CD14-positive monocyte (primary cell): ENCODE results near the gene MRPL23. TPM values are rescaled to one million over a fixed set of nuclear protein-coding genes. Genes with fewer than 3 reads are reported as not detected.

Experiments
- DNase-seq, 3 donors: peaks; one replicate each; pipeline ENCODE4 v3.0.0-alpha.2; 2011 to 2022
- H2AFZ ChIP-seq: 2 replicates; pipeline ENCODE4 v1.6.0; 2012; ENCODE audit warnings: mild to moderate bottlenecking, low read depth, low read length, inconsistent platforms; ENCODE audit not compliant: insufficient read depth, poor library complexity, severe bottlenecking
- H3K27ac ChIP-seq, 2 donors: 1 replicate in 1 of 2; 2 replicates in 1 of 2; pipeline ENCODE4 v1.5.1; 2012 to 2013; ENCODE audit warnings: low read length in 2 of 2, control low read depth in 1 of 2, inconsistent platforms in 1 of 2, low read depth in 1 of 2, mild to moderate bottlenecking in 1 of 2
- H3K27me3 ChIP-seq, 2 donors: one replicate each; pipeline versions ENCODE4 v1.6.0 to v1.6.1; 2011 to 2013; ENCODE audit warnings: low read length in 2 of 2; ENCODE audit not compliant: control insufficient read depth in 2 of 2, insufficient read depth in 2 of 2
- H3K36me3 ChIP-seq, 2 donors: replicated peaks in 1 of 2; 1 replicate in 1 of 2; 2 replicates in 1 of 2; pipeline versions ENCODE4 v1.5.1 to v1.6.1; 2012 to 2013; ENCODE audit warnings: low read length in 2 of 2, control low read depth in 1 of 2, inconsistent platforms in 1 of 2, mild to moderate bottlenecking in 1 of 2; ENCODE audit not compliant: insufficient read depth in 2 of 2, control insufficient read depth in 1 of 2
- H3K4me1 ChIP-seq, 2 donors: 1 replicate in 1 of 2; 2 replicates in 1 of 2; pipeline versions ENCODE4 v1.5.1 to v1.6.1; 2012 to 2013; ENCODE audit warnings: low read length in 2 of 2, control low read depth in 1 of 2, inconsistent platforms in 1 of 2, mild to moderate bottlenecking in 1 of 2, moderate library complexity in 1 of 2; ENCODE audit not compliant: insufficient read depth in 2 of 2, control insufficient read depth in 1 of 2
- H3K4me2 ChIP-seq: replicated peaks from 2 replicates; pipeline ENCODE3; 2012; ENCODE audit warnings: low read length, moderate library complexity, mild to moderate bottlenecking; ENCODE audit not compliant: poor library complexity, severe bottlenecking; ENCODE audit errors: extremely low read depth
- H3K4me3 ChIP-seq, 3 experiments: fragments of 200-600 bp in 1 of 3; sonication (generic) in 1 of 3; replicated peaks in 1 of 3; 1 replicate in 2 of 3; 2 replicates in 1 of 3; pipeline ENCODE4 v1.5.1; 2011 to 2013; ENCODE audit warnings: low read length in 3 of 3, mild to moderate bottlenecking in 3 of 3, control low read depth in 2 of 3, low read depth in 2 of 3, inconsistent platforms in 1 of 3, moderate library complexity in 1 of 3
- H3K79me2 ChIP-seq: 2 replicates; pipeline ENCODE4 v1.6.0; 2012; ENCODE audit warnings: mild to moderate bottlenecking, control low read depth, inconsistent platforms, low read length, moderate library complexity; ENCODE audit not compliant: insufficient read depth
- H3K9ac ChIP-seq: 2 replicates; pipeline ENCODE4 v1.6.0; 2017; ENCODE audit warnings: low read length, mild to moderate bottlenecking; ENCODE audit not compliant: insufficient read depth, poor library complexity, severe bottlenecking
- H3K9me3 ChIP-seq, 2 donors: replicated peaks in 1 of 2; 1 replicate in 1 of 2; 2 replicates in 1 of 2; pipeline versions ENCODE4 v1.5.1 to v1.6.1; 2012 to 2013; ENCODE audit warnings: low read length in 2 of 2, control low read depth in 1 of 2; ENCODE audit not compliant: control insufficient read depth in 1 of 2, insufficient read depth in 1 of 2
- H4K20me1 ChIP-seq: 2 replicates; pipeline ENCODE4 v1.6.0; 2012; ENCODE audit warnings: mild to moderate bottlenecking, low read length, control low read depth, moderate library complexity; ENCODE audit not compliant: insufficient read depth
- H3K27ac Mint-ChIP-seq, 7 donors: one replicate each; pipeline ENCODE4 v1.8.0; 2020; ENCODE audit warnings: mild to moderate bottlenecking in 7 of 7, mixed read lengths in 7 of 7, moderate library complexity in 6 of 7, inconsistent platforms in 2 of 7
- H3K27me3 Mint-ChIP-seq, 3 donors: one replicate each; pipeline ENCODE4 v1.8.0; 2021 to 2022; ENCODE audit warnings: low read depth in 3 of 3, mild to moderate bottlenecking in 3 of 3, mixed read lengths in 3 of 3, moderate library complexity in 3 of 3, inconsistent platforms in 1 of 3
- H3K36me3 Mint-ChIP-seq, 2 donors: one replicate each; pipeline ENCODE4 v1.8.0; 2020; ENCODE audit warnings: mixed read lengths in 2 of 2, inconsistent platforms in 1 of 2, mild to moderate bottlenecking in 1 of 2
- H3K4me1 Mint-ChIP-seq: one replicate; pipeline ENCODE4 v1.8.0; 2020; ENCODE audit warnings: mild to moderate bottlenecking, mixed read lengths
- H3K4me3 Mint-ChIP-seq, 2 donors: one replicate each; pipeline ENCODE4 v1.8.0; 2020; ENCODE audit warnings: mild to moderate bottlenecking in 2 of 2, mixed read lengths in 2 of 2, moderate library complexity in 1 of 2
- H3K9me3 Mint-ChIP-seq, 7 donors: one replicate each; pipeline ENCODE4 v1.8.0; 2020 to 2022; ENCODE audit warnings: mixed read lengths in 7 of 7, mild to moderate bottlenecking in 6 of 7, moderate library complexity in 6 of 7, inconsistent platforms in 2 of 7
- CTCF ChIP-seq: fragments of 200-600 bp; IDR thresholded peaks from one replicate; pipeline ENCODE4 v1.8.0; 2022; ENCODE audit warnings: antibody characterized with exemption, mild to moderate bottlenecking
- WGBS: methylation state at CpG from one replicate; pipeline ENCODE4 v1.1.5; 2013; ENCODE audit warnings: missing lambda C conversion rate; ENCODE audit not compliant: insufficient coverage; 5-methylcytosine and 5-hydroxymethylcytosine counted together
- intact Hi-C, 2 donors: fragments of 100-400 bp; cut with micrococcal nuclease; formaldehyde crosslinking; loops; one replicate each; pipeline versions ENCODE4 v1.15.0 to v1.15.1; 2023
- polyA plus RNA-seq, 3 donors: library from polyadenylated mRNA; depleted of rRNA in 1 of 3; unstranded in 2 of 3; stranded (reverse) in 1 of 3; fragments of 300-500 nt in 2 of 3; fragments of >200 nt in 1 of 3; fragmentation: Illumina TruSeq in 2 of 3; gene quantifications; 1 replicate in 2 of 3; 2 replicates in 1 of 3; pipeline ENCODE4 v1.2.3, GENCODE V29; 2012 to 2021

Gene MRPL23
- polyA plus RNA-seq, 3 donors = 19.3 to 109 (median 51.1) TPM

- no peaks in the 10 kb centered on the region for H4K20me1 ChIP-seq
- H3K79me2 ChIP-seq = no peaks in the 10 kb centered on the region
- peak overlapping the region in 1 of 7 donors; percentile 24 for H3K27ac Mint-ChIP-seq
- no peak overlapping the region for H3K4me3 ChIP-seq
- no peak overlapping the region for H3K27ac ChIP-seq
- no peak for TF ChIP-seq CTCF
- intact Hi-C loops = no loop called here
- peaks cover 0 to 3% of the 10 kb centered on the region in 2 donors for H3K27me3 ChIP-seq
- H3K36me3 ChIP-seq = no peaks in the 10 kb centered on the region
- no peak overlapping the region for H3K9ac ChIP-seq
- H3K4me1 Mint-ChIP-seq = peaks cover 5% of the 10 kb centered on the region
- no peaks in the 10 kb centered on the region for H3K9me3 ChIP-seq
- no peak overlapping the region for H3K4me3 Mint-ChIP-seq
- H3K36me3 Mint-ChIP-seq = no peaks in the 10 kb centered on the region
- H3K4me2 ChIP-seq = no peak overlapping the region
- no peaks in the 10 kb centered on the region for H3K9me3 Mint-ChIP-seq
- peaks cover 0 to 6% (median 5%) of the 10 kb centered on the region in 3 donors for H3K27me3 Mint-ChIP-seq
- no peak for DNase-seq
- H2AFZ ChIP-seq = no peak overlapping the region
- 97% methylated on average over 6 of the region's 10 CpGs for WGBS
- H3K4me1 ChIP-seq = no peaks in the 10 kb centered on the region
Observed at GRCh38 chr11:1942558-1943260, 4.4 kb upstream of the MRPL23 start.

- no peak overlapping the region for H3K27ac ChIP-seq
- no peak overlapping the region for H3K4me2 ChIP-seq
- no peaks in the 10 kb centered on the region for H3K4me1 ChIP-seq
- no peak overlapping the region for H2AFZ ChIP-seq
- no peaks in the 10 kb centered on the region for H3K9me3 Mint-ChIP-seq
- H3K79me2 ChIP-seq = no peaks in the 10 kb centered on the region
- H4K20me1 ChIP-seq = no peaks in the 10 kb centered on the region
- H3K4me3 Mint-ChIP-seq = no peak overlapping the region
- intact Hi-C loops = no loop called here
- no peaks in the 10 kb centered on the region for H3K9me3 ChIP-seq
- H3K9ac ChIP-seq = no peak overlapping the region
- 95% methylated on average over 12 of the region's 15 CpGs for WGBS
- DNase-seq = no peak
- no peaks in the 10 kb centered on the region for H3K36me3 ChIP-seq
- H3K4me3 ChIP-seq = no peak overlapping the region
- H3K27me3 ChIP-seq = peaks cover 0 to 3% of the 10 kb centered on the region in 2 donors
- H3K27me3 Mint-ChIP-seq = peaks cover 0 to 5% (median 5%) of the 10 kb centered on the region in 3 donors
- H3K4me1 Mint-ChIP-seq = peaks cover 5% of the 10 kb centered on the region
- TF ChIP-seq CTCF = no peak
- H3K27ac Mint-ChIP-seq = no peak overlapping the region
- H3K36me3 Mint-ChIP-seq = no peaks in the 10 kb centered on the region
Observed at GRCh38 chr11:1943576-1943975, 3.6 kb upstream of the MRPL23 start.
